Measurements from ENCODE around the gene HLA-DRB1.

HLA-DRB1 gene

GRCh38 chr6:32615885-32616532 is 26.4 kb upstream of the HLA-DRB1 start:
- TF ChIP-seq CREB1 (IDR thresholded peaks at IDR 0.05; ENCODE audit: low read depth) (no peak), TAF1 (IDR thresholded peaks at IDR 0.05; ENCODE audit: low read depth) (no peak), RAD21 (IDR thresholded peaks at IDR 0.05; ENCODE audit: low read depth) (no peak), NFIC (IDR thresholded peaks at IDR 0.05) (no peak), USF1 (IDR thresholded peaks at IDR 0.05) (no peak), YY1 (IDR thresholded peaks at IDR 0.05; ENCODE audit: low read depth) (no peak)

- TF ChIP-seq EP300 (IDR thresholded peaks at IDR 0.05; ENCODE audit: borderline replicate concordance) (no peak), USF1 (IDR thresholded peaks at IDR 0.05) (no peak), NFIC (IDR thresholded peaks at IDR 0.05) (no peak), RAD21 (IDR thresholded peaks at IDR 0.05; ENCODE audit: low read depth) (no peak), YY1 (IDR thresholded peaks at IDR 0.05; ENCODE audit: low read depth) (no peak), TEAD4 (IDR thresholded peaks at IDR 0.05) (no peak), FOXM1 (IDR thresholded peaks at IDR 0.05; ENCODE audit: borderline replicate concordance, low read depth) (no peak), REST (IDR thresholded peaks at IDR 0.05; ENCODE audit: low read depth) (no peak), ZBTB7A (IDR thresholded peaks at IDR 0.05; ENCODE audit: low read depth) (no peak), EGR1 (IDR thresholded peaks at IDR 0.05) (no peak), TAF1 (IDR thresholded peaks at IDR 0.05; ENCODE audit: low read depth) (no peak), CREB1 (IDR thresholded peaks at IDR 0.05; ENCODE audit: low read depth) (no peak)
These were observed 24.9 kb upstream of the HLA-DRB1 start for GRCh38 chr6:32614366-32615081.

- TF ChIP-seq TAF1 (IDR thresholded peaks at IDR 0.05; ENCODE audit: low read depth), result no peak
- no peak for TF ChIP-seq CREB1 (IDR thresholded peaks at IDR 0.05; ENCODE audit: low read depth)
- TF ChIP-seq CEBPB (IDR thresholded peaks at IDR 0.05), result no peak
- no peak for TF ChIP-seq NFIC (IDR thresholded peaks at IDR 0.05)
- TF ChIP-seq TEAD4 (IDR thresholded peaks at IDR 0.05), result no peak
- TF ChIP-seq MAX (IDR thresholded peaks at IDR 0.05), result no peak
- TF ChIP-seq REST (IDR thresholded peaks at IDR 0.05; ENCODE audit: low read depth), result no peak
- TF ChIP-seq EGR1 (IDR thresholded peaks at IDR 0.05), result no peak
- TF ChIP-seq FOXM1 (IDR thresholded peaks at IDR 0.05; ENCODE audit: borderline replicate concordance, low read depth), result no peak
- TF ChIP-seq ZBTB7A (IDR thresholded peaks at IDR 0.05; ENCODE audit: low read depth), result no peak
- TF ChIP-seq YY1 (IDR thresholded peaks at IDR 0.05; ENCODE audit: low read depth), result no peak
- TF ChIP-seq USF1 (IDR thresholded peaks at IDR 0.05), result no peak
- no peak for TF ChIP-seq EP300 (IDR thresholded peaks at IDR 0.05; ENCODE audit: borderline replicate concordance)
- TF ChIP-seq TCF12 (IDR thresholded peaks at IDR 0.05; ENCODE audit: low read depth), result no peak
- TF ChIP-seq RAD21 (IDR thresholded peaks at IDR 0.05; ENCODE audit: low read depth), result no peak
These were observed 23.8 kb upstream of the HLA-DRB1 start for GRCh38 chr6:32613475-32613874.

GRCh38 chr6:32610682-32611296 is 21.1 kb upstream of the HLA-DRB1 start:
- TF ChIP-seq REST (IDR thresholded peaks at IDR 0.05; ENCODE audit: low read depth) (no peak), CREB1 (IDR thresholded peaks at IDR 0.05; ENCODE audit: low read depth) (no peak), USF1 (IDR thresholded peaks at IDR 0.05) (no peak), EP300 (IDR thresholded peaks at IDR 0.05; ENCODE audit: borderline replicate concordance) (no peak), ZBTB7A (IDR thresholded peaks at IDR 0.05; ENCODE audit: low read depth) (no peak), TAF1 (IDR thresholded peaks at IDR 0.05; ENCODE audit: low read depth) (no peak), NFIC (IDR thresholded peaks at IDR 0.05) (no peak), EGR1 (IDR thresholded peaks at IDR 0.05) (no peak), TEAD4 (IDR thresholded peaks at IDR 0.05) (no peak), YY1 (IDR thresholded peaks at IDR 0.05; ENCODE audit: low read depth) (no peak), CEBPB (IDR thresholded peaks at IDR 0.05) (no peak), FOXM1 (IDR thresholded peaks at IDR 0.05; ENCODE audit: borderline replicate concordance, low read depth) (no peak), MAX (IDR thresholded peaks at IDR 0.05) (no peak), TCF12 (IDR thresholded peaks at IDR 0.05; ENCODE audit: low read depth) (no peak)

All from Ishikawa (cell line).